SK-N-MC (cell line): Measurements from ENCODE around the gene HES4.
"Not testable (repeated sequence)": the region's sequence is repeated elsewhere in the genome, so short reads cannot be mapped to it uniquely, and the experiment has no call there.

ENCODE experiments used
- DNase-seq: peaks from one replicate; pipeline ENCODE4 v3.0.0-alpha.2; 2011; ENCODE audit warnings: low read depth, low spot score
- H3K27ac ChIP-seq: fragments of 200-600 bp; sonication (generic); 2 replicates; pipeline ENCODE4 v1.5.1; 2016; ENCODE audit warnings: mixed run types
- H3K36me3 ChIP-seq: fragments of 200-600 bp; sonication (generic); 2 replicates; pipeline ENCODE4 v1.6.1; 2017; ENCODE audit warnings: antibody characterized with exemption, low read length, mixed read lengths; ENCODE audit not compliant: insufficient read depth
- H3K4me3 ChIP-seq: fragments of 200-600 bp; sonication (generic); 2 replicates; pipeline ENCODE4 v1.5.1; 2016
- H3K9ac ChIP-seq: fragments of 200-600 bp; sonication (generic); 2 replicates; pipeline ENCODE4 v1.8.0; 2017; ENCODE audit warnings: mixed run types, mixed read lengths; ENCODE audit not compliant: insufficient read length
- H3K9me3 ChIP-seq: fragments of 200-600 bp; sonication (generic); 2 replicates; pipeline ENCODE4 v1.6.1; 2017; ENCODE audit warnings: low read depth, mild to moderate bottlenecking, antibody characterized with exemption, low read length, moderate library complexity, mixed read lengths
- EZH2 ChIP-seq: fragments of 200-600 bp; sonication (generic); IDR thresholded peaks from one replicate; pipeline ENCODE4 v1.6.1; 2017; ENCODE audit warnings: antibody characterized with exemption
- FOXP2 ChIP-seq: optimal IDR thresholded peaks from 2 replicates; pipeline ENCODE3; 2011; ENCODE audit warnings: mild to moderate bottlenecking, moderate library complexity; ENCODE audit not compliant: insufficient read depth; ENCODE audit errors: extremely low read length, control extremely low read depth
- POLR2AphosphoS5 ChIP-seq: IDR thresholded peaks from 2 replicates; pipeline ENCODE4 v1.6.1; 2012; ENCODE audit warnings: mild to moderate bottlenecking, low read depth, low read length, borderline replicate concordance

Gene HES4

DNA sequence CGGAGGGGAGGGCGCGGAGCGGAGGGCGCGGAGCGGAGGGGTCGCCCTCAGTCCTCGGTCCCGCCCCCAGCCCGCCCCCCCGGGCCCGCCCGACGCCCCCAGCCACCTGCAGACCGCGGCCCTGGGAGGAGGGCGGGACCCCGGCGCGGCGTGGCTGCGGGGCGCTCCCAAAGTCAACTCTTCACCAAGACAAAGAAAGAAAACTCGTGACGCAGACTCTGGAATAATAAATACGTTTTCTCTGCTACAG, 1.2 kb downstream of the HES4 start:
- Histone ChIP-seq H3K9ac (peak overlapping the region; percentile 99), H3K36me3 (no peaks in the 10 kb centered on the region), H3K4me3 (peak overlapping the region; percentile 98), H3K27ac (peak overlapping the region; percentile 68), H3K9me3 (no peaks in the 10 kb centered on the region)
- DNase-seq: no peak
- no peak for TF ChIP-seq EZH2
- peak; percentile 45; the same call in 1 of the 2 replicates for TF ChIP-seq POLR2AphosphoS5

DNA sequence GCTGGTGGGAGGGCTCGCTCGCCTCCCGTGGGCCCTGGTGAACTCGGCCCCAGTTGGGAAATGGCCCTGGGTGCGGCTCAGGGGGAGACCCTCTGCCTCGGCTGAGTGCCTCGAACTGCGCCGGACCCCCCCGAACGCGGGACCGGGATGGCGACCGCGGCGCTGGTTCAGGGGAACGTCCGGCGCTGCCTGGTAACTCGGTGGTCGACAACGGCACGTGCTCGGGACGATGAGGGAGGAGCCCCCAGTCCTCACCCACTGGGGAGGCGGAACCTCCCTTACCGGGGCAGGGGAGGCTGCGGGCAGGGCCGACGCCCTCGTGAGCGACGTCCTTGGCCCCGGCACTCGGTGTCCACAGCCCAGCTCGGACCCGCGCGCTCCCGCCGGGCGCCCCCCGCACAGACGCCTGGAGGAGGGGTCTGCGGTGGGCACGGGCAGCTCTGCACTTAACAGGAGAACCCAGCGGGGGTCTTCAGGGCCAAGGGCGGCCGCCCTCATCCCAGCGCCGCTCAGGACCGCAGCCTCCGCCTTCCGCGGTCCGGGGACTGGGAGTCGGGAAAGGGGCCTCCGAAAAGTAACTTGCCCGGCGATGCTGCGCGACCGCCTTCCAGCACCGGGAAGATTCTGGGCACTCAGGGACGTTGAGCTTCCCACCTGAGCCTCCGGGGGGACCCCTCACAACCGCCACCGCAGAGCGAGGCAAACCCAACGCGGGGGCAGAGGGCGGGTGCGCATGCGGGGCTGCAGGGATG, 1.7 kb downstream of the HES4 start:
- TF ChIP-seq FOXP2 (no peak), EZH2 (no peak), POLR2AphosphoS5 (no peak; the same call in 1 of the 2 replicates)
- no peaks in the 10 kb centered on the region for H3K9me3 ChIP-seq
- no peak overlapping the region for H3K9ac ChIP-seq
- no peak for DNase-seq
- no peaks in the 10 kb centered on the region for H3K36me3 ChIP-seq
- peak overlapping the region; percentile 98 for H3K4me3 ChIP-seq
- H3K27ac ChIP-seq: no peak overlapping the region

GRCh38 chr1:997713-997992, 2.2 kb downstream of the HES4 start:
- Histone ChIP-seq H3K9me3 (no peaks in the 10 kb centered on the region), H3K9ac (no peak overlapping the region), H3K27ac (no peak overlapping the region), H3K36me3 (no peaks in the 10 kb centered on the region), H3K4me3 (no peak overlapping the region)
- TF ChIP-seq EZH2 (no peak), POLR2AphosphoS5 (no peak), FOXP2 (no peak)
- no peak for DNase-seq

- DNase-seq: no peak
- no peak overlapping the region for H3K27ac ChIP-seq
- no peak overlapping the region for H3K4me3 ChIP-seq
- no peaks in the 10 kb centered on the region for H3K36me3 ChIP-seq
- H3K9ac ChIP-seq: no peak overlapping the region
- H3K9me3 ChIP-seq: no peaks in the 10 kb centered on the region
- TF ChIP-seq FOXP2 (no peak), POLR2AphosphoS5 (no peak), EZH2 (no peak)
These were observed 2.8 kb downstream of the HES4 start for GRCh38 chr1:996851-997712.

DNA sequence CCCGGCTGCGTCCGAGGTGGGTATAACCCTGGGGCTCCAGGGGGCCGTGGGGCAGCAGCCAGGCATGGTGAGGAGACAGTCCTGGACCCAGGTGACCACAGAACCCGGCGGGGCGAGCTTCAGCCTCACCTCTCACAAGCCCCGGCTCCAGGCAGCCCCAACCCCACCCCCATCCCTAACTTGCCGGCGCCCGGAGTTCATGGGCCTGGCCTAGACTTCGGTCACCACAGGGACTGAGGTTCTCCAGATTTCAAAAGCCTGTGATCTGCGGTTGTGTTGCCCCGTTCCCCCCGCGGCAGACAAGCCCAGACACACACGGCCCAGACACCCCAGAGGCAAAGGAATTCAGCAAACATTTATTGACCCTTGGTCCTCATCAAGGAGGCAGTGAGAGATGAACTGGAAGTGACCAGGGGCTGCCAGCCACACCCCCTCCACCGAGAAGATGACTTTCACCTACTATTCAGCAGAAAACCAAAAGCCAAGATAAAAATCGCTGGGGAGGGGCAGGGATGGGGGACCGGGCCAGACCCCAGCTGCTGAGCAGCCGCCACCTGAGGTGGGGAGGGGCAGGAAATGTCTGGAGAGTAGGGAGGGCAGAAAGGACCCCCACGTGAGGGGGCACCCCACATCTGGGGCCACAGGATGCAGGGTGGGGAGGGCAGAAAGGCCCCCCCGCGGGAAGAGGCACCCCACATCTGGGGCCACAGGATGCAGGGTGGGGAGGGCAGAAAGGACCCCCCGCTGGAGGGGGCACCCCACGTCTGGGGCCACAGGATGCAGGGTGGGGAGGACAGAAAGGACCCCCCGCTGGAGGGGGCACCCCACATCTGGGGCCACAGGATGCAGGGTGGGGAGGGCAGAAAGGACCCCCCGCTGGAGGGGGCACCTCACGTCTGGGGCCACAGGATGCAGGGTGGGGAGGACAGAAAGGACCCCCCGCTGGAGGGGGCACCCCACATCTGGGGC, 3.9 kb downstream of the HES4 start:
- H3K9ac ChIP-seq: no peak overlapping the region
- H3K36me3 ChIP-seq: no peaks in the 10 kb centered on the region
- H3K27ac ChIP-seq: no peak overlapping the region
- H3K4me3 ChIP-seq: no peak overlapping the region
- no peaks in the 10 kb centered on the region for H3K9me3 ChIP-seq
- TF ChIP-seq POLR2AphosphoS5: no peak
- no peak for TF ChIP-seq EZH2
- TF ChIP-seq FOXP2: no peak
- DNase-seq: no peak

- not testable (repeated sequence) for H3K4me3 ChIP-seq, H3K9ac ChIP-seq, DNase-seq, H3K27ac ChIP-seq, H3K9me3 ChIP-seq, H3K36me3 ChIP-seq
These were observed 5.4 kb downstream of the HES4 start for GRCh38 chr1:994546-994945.

GRCh38 chr1:993379-993995, 6.4 kb downstream of the HES4 start:
- no peaks in the 10 kb centered on the region for H3K36me3 ChIP-seq
- no peaks in the 10 kb centered on the region for H3K9me3 ChIP-seq
- no peak overlapping the region for H3K27ac ChIP-seq
- no peak overlapping the region for H3K4me3 ChIP-seq
- DNase-seq: no peak
- TF ChIP-seq FOXP2: no peak
- TF ChIP-seq POLR2AphosphoS5: no peak
- TF ChIP-seq EZH2: no peak
- H3K9ac ChIP-seq: no peak overlapping the region

DNA sequence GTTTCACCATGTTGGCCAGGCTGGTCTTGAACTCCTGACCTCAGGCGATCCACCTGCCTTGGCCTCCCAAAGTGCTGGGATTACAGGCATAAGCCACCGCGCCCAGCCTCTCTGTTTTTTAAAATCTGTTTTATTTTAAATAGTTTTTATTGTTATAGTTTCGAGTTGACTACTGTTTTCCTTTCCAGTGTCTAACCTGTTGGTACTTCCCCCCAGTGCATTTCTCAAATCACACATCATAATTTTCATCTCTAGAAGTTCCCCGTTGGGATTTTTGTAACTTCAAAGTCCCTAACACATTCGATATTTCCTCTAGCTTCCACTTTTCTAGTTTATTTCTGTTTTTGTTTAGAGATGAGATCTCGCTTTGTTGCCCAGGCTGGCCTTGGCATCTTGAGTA, 7.5 kb downstream of the HES4 start:
- TF ChIP-seq FOXP2 (no peak), EZH2 (no peak)
- Histone ChIP-seq H3K9me3 (no peaks in the 10 kb centered on the region), H3K4me3 (no peak overlapping the region), H3K27ac (no peak overlapping the region), H3K36me3 (no peaks in the 10 kb centered on the region), H3K9ac (no peak overlapping the region)
- DNase-seq: no peak
